Hepatocyte (in vitro differentiated cells): ENCODE results near the gene DCC. TPM values are rescaled to one million over a fixed set of nuclear protein-coding genes. Genes with fewer than 3 reads are reported as not detected.

Experiments used
- DNase-seq: peaks from one replicate; pipeline ENCODE4 v3.0.0-alpha.2; 2016; ENCODE audit warnings: low spot score
- H2AFZ ChIP-seq: fragments of 200-600 bp; sonication (generic); 2 replicates; pipeline ENCODE4 v1.6.0; 2016; ENCODE audit warnings: antibody characterized with exemption, mild to moderate bottlenecking
- H3K27ac ChIP-seq: fragments of 200-600 bp; sonication (generic); 2 replicates; pipeline ENCODE4 v1.5.1; 2016; ENCODE audit warnings: mild to moderate bottlenecking
- H3K27me3 ChIP-seq: fragments of 200-600 bp; sonication (generic); 2 replicates; pipeline ENCODE4 v1.6.1; 2016
- H3K36me3 ChIP-seq: fragments of 200-600 bp; sonication (generic); replicated peaks from 2 replicates; pipeline ENCODE4 v1.5.1; 2016; ENCODE audit warnings: low read depth; ENCODE audit not compliant: insufficient read depth
- H3K4me1 ChIP-seq: fragments of 200-600 bp; sonication (generic); 2 replicates; pipeline ENCODE4 v1.5.1; 2016; ENCODE audit warnings: mild to moderate bottlenecking, moderate library complexity; ENCODE audit not compliant: insufficient read depth
- H3K4me2 ChIP-seq: fragments of 200-600 bp; sonication (generic); 2 replicates; pipeline ENCODE4 v1.6.0; 2016
- H3K4me3 ChIP-seq: fragments of 200-600 bp; sonication (generic); 2 replicates; pipeline ENCODE4 v1.5.1; 2016; ENCODE audit warnings: mild to moderate bottlenecking
- H3K79me2 ChIP-seq: fragments of 200-600 bp; sonication (generic); 2 replicates; pipeline ENCODE4 v1.6.0; 2017; ENCODE audit warnings: mild to moderate bottlenecking
- H3K9me2 ChIP-seq: fragments of 200-600 bp; sonication (generic); replicated peaks from 2 replicates; pipeline ENCODE4 v1.6.0; 2017; ENCODE audit warnings: mild to moderate bottlenecking; ENCODE audit not compliant: insufficient read depth
- H3K9me3 ChIP-seq: fragments of 200-600 bp; sonication (generic); 2 replicates; pipeline ENCODE4 v1.5.1; 2016; ENCODE audit warnings: low read depth, mild to moderate bottlenecking
- H4K20me1 ChIP-seq: fragments of 200-600 bp; sonication (generic); 2 replicates; pipeline ENCODE4 v1.6.0; 2016; ENCODE audit warnings: mild to moderate bottlenecking; ENCODE audit not compliant: insufficient read depth, poor library complexity, severe bottlenecking
- CTCF ChIP-seq: fragments of 200-600 bp; sonication (generic); IDR thresholded peaks from 2 replicates; pipeline ENCODE4 v1.5.1; 2016; ENCODE audit warnings: antibody characterized with exemption, mild to moderate bottlenecking; ENCODE audit not compliant: poor library complexity
- EZH2 ChIP-seq: fragments of 200-600 bp; sonication (generic); IDR thresholded peaks from 2 replicates; pipeline ENCODE4 v1.6.1; 2016; ENCODE audit warnings: antibody characterized with exemption, mild to moderate bottlenecking, borderline replicate concordance
- EZH2phosphoT487 ChIP-seq: fragments of 200-600 bp; sonication (generic); IDR thresholded peaks from one replicate; pipeline ENCODE4 v1.6.1; 2018; ENCODE audit warnings: antibody characterized with exemption, mild to moderate bottlenecking, low read depth, moderate library complexity; ENCODE audit not compliant: unreplicated experiment, severe bottlenecking
- WGBS: methylation state at CpG from one replicate; pipeline ENCODE4 v1.1.6; 2016; ENCODE audit warnings: low lambda C conversion rate; ENCODE audit errors: missing lambda C conversion rate; 5-methylcytosine and 5-hydroxymethylcytosine counted together
- polyA plus RNA-seq: library from polyadenylated mRNA; unstranded; fragments of >200 nt; fragmentation: Nextera tagmentation; extraction: Ambion mirVana; gene quantifications from 2 replicates; pipeline ENCODE4 v1.2.1, GENCODE V29; 2016
- total RNA-seq: library from RNA; depleted of rRNA; stranded (reverse); fragments of >200 nt; gene quantifications from 2 replicates; pipeline ENCODE4 v1.2.3, GENCODE V29; 2014

The DCC gene
- total and polyA plus RNA-seq, 2 experiments from 2014 or later = 1.0 to 3.5 TPM

GRCh38 chr18:52963481-52963880 lies 623.5 kb downstream of the DCC start:
- no peaks in the 10 kb centered on the region for H3K4me1 ChIP-seq
- no peaks in the 10 kb centered on the region for H3K36me3 ChIP-seq
- no peak overlapping the region for H3K4me3 ChIP-seq
- no peak for DNase-seq
- H2AFZ ChIP-seq = no peak overlapping the region
- TF ChIP-seq EZH2 (no peak), CTCF (no peak), EZH2phosphoT487 (no peak)
- no peaks in the 10 kb centered on the region for H3K27me3 ChIP-seq
- H3K9me2 ChIP-seq = no peaks in the 10 kb centered on the region
- H3K9me3 ChIP-seq = no peaks in the 10 kb centered on the region
- no peaks in the 10 kb centered on the region for H4K20me1 ChIP-seq
- 67% methylated on average over 2 of the region's 2 CpGs for WGBS
- no peaks in the 10 kb centered on the region for H3K79me2 ChIP-seq
- H3K4me2 ChIP-seq = no peak overlapping the region
- no peak overlapping the region for H3K27ac ChIP-seq

GRCh38 chr18:52970686-52971085 lies 630.7 kb downstream of the DCC start:
- DNase-seq = no peak
- Histone ChIP-seq H3K4me3 (no peak overlapping the region), H2AFZ (no peak overlapping the region), H3K79me2 (no peaks in the 10 kb centered on the region), H3K9me2 (no peaks in the 10 kb centered on the region), H4K20me1 (no peaks in the 10 kb centered on the region), H3K9me3 (no peaks in the 10 kb centered on the region), H3K4me2 (no peak overlapping the region), H3K36me3 (no peaks in the 10 kb centered on the region), H3K4me1 (no peaks in the 10 kb centered on the region), H3K27me3 (no peaks in the 10 kb centered on the region), H3K27ac (no peak overlapping the region)
- TF ChIP-seq EZH2 (no peak), EZH2phosphoT487 (no peak), CTCF (no peak)
- 98% methylated on average over 2 of the region's 2 CpGs for WGBS

- 84% methylated on average over 2 of the region's 2 CpGs for WGBS
- Histone ChIP-seq H3K27ac (no peak overlapping the region), H3K9me3 (no peaks in the 10 kb centered on the region), H3K79me2 (no peaks in the 10 kb centered on the region), H2AFZ (no peak overlapping the region), H3K4me1 (no peaks in the 10 kb centered on the region), H4K20me1 (no peaks in the 10 kb centered on the region), H3K4me2 (no peak overlapping the region), H3K4me3 (no peak overlapping the region), H3K36me3 (no peaks in the 10 kb centered on the region), H3K9me2 (no peaks in the 10 kb centered on the region), H3K27me3 (no peaks in the 10 kb centered on the region)
- no peak for TF ChIP-seq EZH2phosphoT487
- TF ChIP-seq CTCF = no peak
- no peak for TF ChIP-seq EZH2
- no peak for DNase-seq
Observed at GRCh38 chr18:52971097-52971496, 631.1 kb downstream of the DCC start.

- H3K4me3 ChIP-seq = no peak overlapping the region
- no peak overlapping the region for H3K4me2 ChIP-seq
- TF ChIP-seq CTCF (no peak), EZH2phosphoT487 (no peak), EZH2 (no peak)
- no peak overlapping the region for H3K27ac ChIP-seq
- H3K27me3 ChIP-seq = no peaks in the 10 kb centered on the region
- no peaks in the 10 kb centered on the region for H3K4me1 ChIP-seq
- H3K9me3 ChIP-seq = no peaks in the 10 kb centered on the region
- no peaks in the 10 kb centered on the region for H3K36me3 ChIP-seq
- no peak overlapping the region for H2AFZ ChIP-seq
- H4K20me1 ChIP-seq = no peaks in the 10 kb centered on the region
- H3K79me2 ChIP-seq = no peaks in the 10 kb centered on the region
- 83% methylated on average over 6 of the region's 6 CpGs for WGBS
- DNase-seq = no peak
- H3K9me2 ChIP-seq = no peaks in the 10 kb centered on the region
Observed at GRCh38 chr18:52979892-52980291, 639.9 kb downstream of the DCC start.
